Vagina (tissue), 2 donors: Measurements from ENCODE around the gene AKAP3. TPM values are rescaled to one million over a fixed set of nuclear protein-coding genes. Genes with fewer than 3 reads are reported as not detected.

Experiments
- DNase-seq, 2 donors: peaks; one replicate each; pipeline ENCODE4 v3.0.0-alpha.2; 2017; ENCODE audit errors: extremely low spot score in 2 of 2
- H3K27ac ChIP-seq: fragments of 200-600 bp; sonication (generic); one replicate; pipeline ENCODE4 v1.5.1; 2019
- H3K27me3 ChIP-seq: fragments of 200-600 bp; sonication (generic); one replicate; pipeline ENCODE4 v1.5.1; 2019
- H3K36me3 ChIP-seq, 2 donors: fragments of 200-600 bp; sonication (generic); one replicate each; pipeline ENCODE4 v1.5.1; 2017 to 2019
- H3K4me1 ChIP-seq: fragments of 200-600 bp; sonication (generic); one replicate; pipeline ENCODE4 v1.5.1; 2019
- H3K4me3 ChIP-seq, 2 donors: fragments of 200-600 bp; sonication (generic); 1 replicate in 1 of 2; 2 replicates in 1 of 2; pipeline ENCODE4 v1.5.1; 2016 to 2019
- H3K9me3 ChIP-seq: fragments of 200-600 bp; sonication (generic); one replicate; pipeline ENCODE4 v1.5.1; 2019
- POLR2A ChIP-seq, 2 donors: fragments of 450-650 bp; IDR thresholded peaks; one replicate each; pipeline ENCODE4 v1.6.1; 2017; ENCODE audit warnings: antibody characterized with exemption in 2 of 2, mild to moderate bottlenecking in 2 of 2, moderate library complexity in 2 of 2
- POLR2AphosphoS5 ChIP-seq, 2 donors: sonication (generic); formaldehyde crosslinking; IDR thresholded peaks; one replicate each; pipeline ENCODE4 v1.9.0; 2017; ENCODE audit warnings: antibody characterized with exemption in 2 of 2, mild to moderate bottlenecking in 2 of 2, low read depth in 1 of 2; ENCODE audit not compliant: insufficient read depth in 1 of 2
- intact Hi-C: fragments of 100-400 bp; cut with DNase I; formaldehyde crosslinking; loops from one replicate; pipeline ENCODE4 v1.15.1; 2023
- total RNA-seq: library from RNA; depleted of rRNA; stranded (reverse); fragments of >200 nt; gene quantifications from one replicate; pipeline ENCODE4 v1.2.3, GENCODE V29; 2016
- TF ChIP-seq, protein P1 (sequence below), 3 experiments: fragments of 450-650 bp in 2 of 3; fragments of 200-600 bp in 1 of 3; sonication (generic) in 1 of 3; IDR thresholded peaks; one replicate each; pipeline ENCODE4 v1.5.1; 2017 to 2019; ENCODE audit warnings: antibody characterized with exemption in 3 of 3, mild to moderate bottlenecking in 2 of 3, moderate library complexity in 2 of 3

AKAP3 gene
- total RNA-seq, 1 donor from 2014 or later, result not detected

GRCh38 chr12:4584896-4585295 is 64.0 kb downstream of the AKAP3 start:
- Histone ChIP-seq H3K9me3 (no peaks in the 10 kb centered on the region), H3K4me3 (no peak overlapping the region), H3K36me3 (no peaks in the 10 kb centered on the region), H3K27me3 (no peaks in the 10 kb centered on the region), H3K27ac (no peak overlapping the region), H3K4me1 (no peaks in the 10 kb centered on the region)
- intact Hi-C loops, result no loop called here
- no peak for TF ChIP-seq POLR2A (IDR thresholded peaks at IDR 0.05)
- no peak for TF ChIP-seq POLR2AphosphoS5 (IDR thresholded peaks at IDR 0.05; ENCODE audit: insufficient read depth in 1 of 2, low read depth in 1 of 2)
- TF ChIP-seq, protein P1, sequence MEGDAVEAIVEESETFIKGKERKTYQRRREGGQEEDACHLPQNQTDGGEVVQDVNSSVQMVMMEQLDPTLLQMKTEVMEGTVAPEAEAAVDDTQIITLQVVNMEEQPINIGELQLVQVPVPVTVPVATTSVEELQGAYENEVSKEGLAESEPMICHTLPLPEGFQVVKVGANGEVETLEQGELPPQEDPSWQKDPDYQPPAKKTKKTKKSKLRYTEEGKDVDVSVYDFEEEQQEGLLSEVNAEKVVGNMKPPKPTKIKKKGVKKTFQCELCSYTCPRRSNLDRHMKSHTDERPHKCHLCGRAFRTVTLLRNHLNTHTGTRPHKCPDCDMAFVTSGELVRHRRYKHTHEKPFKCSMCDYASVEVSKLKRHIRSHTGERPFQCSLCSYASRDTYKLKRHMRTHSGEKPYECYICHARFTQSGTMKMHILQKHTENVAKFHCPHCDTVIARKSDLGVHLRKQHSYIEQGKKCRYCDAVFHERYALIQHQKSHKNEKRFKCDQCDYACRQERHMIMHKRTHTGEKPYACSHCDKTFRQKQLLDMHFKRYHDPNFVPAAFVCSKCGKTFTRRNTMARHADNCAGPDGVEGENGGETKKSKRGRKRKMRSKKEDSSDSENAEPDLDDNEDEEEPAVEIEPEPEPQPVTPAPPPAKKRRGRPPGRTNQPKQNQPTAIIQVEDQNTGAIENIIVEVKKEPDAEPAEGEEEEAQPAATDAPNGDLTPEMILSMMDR (IDR thresholded peaks at IDR 0.05), result no peak
- DNase-seq, result peak in 1 of 2 donors; percentile 67

GRCh38 chr12:4584281-4584680 is 64.6 kb downstream of the AKAP3 start:
- Histone ChIP-seq H3K27ac (no peak overlapping the region), H3K36me3 (no peaks in the 10 kb centered on the region), H3K27me3 (no peaks in the 10 kb centered on the region), H3K4me3 (no peak overlapping the region), H3K9me3 (no peaks in the 10 kb centered on the region), H3K4me1 (no peaks in the 10 kb centered on the region)
- intact Hi-C loops, result no loop called here
- DNase-seq, result peak in 1 of 2 donors; percentile 58
- no peak for TF ChIP-seq POLR2A (IDR thresholded peaks at IDR 0.05)
- TF ChIP-seq, protein P1 (IDR thresholded peaks at IDR 0.05), result no peak
- TF ChIP-seq POLR2AphosphoS5 (IDR thresholded peaks at IDR 0.05; ENCODE audit: insufficient read depth in 1 of 2, low read depth in 1 of 2), result no peak

- Histone ChIP-seq H3K36me3 (no peaks in the 10 kb centered on the region), H3K27ac (no peak overlapping the region), H3K4me3 (no peak overlapping the region), H3K27me3 (no peaks in the 10 kb centered on the region), H3K4me1 (no peaks in the 10 kb centered on the region), H3K9me3 (no peaks in the 10 kb centered on the region)
- intact Hi-C loops, result no loop called here
- TF ChIP-seq, protein P1 (IDR thresholded peaks at IDR 0.05), result no peak
- TF ChIP-seq POLR2AphosphoS5 (IDR thresholded peaks at IDR 0.05; ENCODE audit: insufficient read depth in 1 of 2, low read depth in 1 of 2), result no peak
- no peak for TF ChIP-seq POLR2A (IDR thresholded peaks at IDR 0.05)
- DNase-seq, result no peak
These were observed 68.6 kb downstream of the AKAP3 start for GRCh38 chr12:4580281-4580688.

- Histone ChIP-seq H3K4me3 (no peak overlapping the region), H3K9me3 (no peaks in the 10 kb centered on the region), H3K27ac (no peak overlapping the region), H3K36me3 (no peaks in the 10 kb centered on the region), H3K27me3 (no peaks in the 10 kb centered on the region), H3K4me1 (no peaks in the 10 kb centered on the region)
- no peak for TF ChIP-seq POLR2AphosphoS5 (IDR thresholded peaks at IDR 0.05; ENCODE audit: insufficient read depth in 1 of 2, low read depth in 1 of 2)
- TF ChIP-seq POLR2A (IDR thresholded peaks at IDR 0.05), result no peak
- TF ChIP-seq, protein P1 (IDR thresholded peaks at IDR 0.05), result no peak
- intact Hi-C loops, result no loop called here
- no peak for DNase-seq
These were observed 69.3 kb downstream of the AKAP3 start for GRCh38 chr12:4579305-4580102.

GRCh38 chr12:4572680-4573079 is 76.2 kb downstream of the AKAP3 start:
- no peak for DNase-seq
- TF ChIP-seq, protein P1 (IDR thresholded peaks at IDR 0.05), result no peak
- no peak for TF ChIP-seq POLR2A (IDR thresholded peaks at IDR 0.05)
- TF ChIP-seq POLR2AphosphoS5 (IDR thresholded peaks at IDR 0.05; ENCODE audit: insufficient read depth in 1 of 2, low read depth in 1 of 2), result no peak
- intact Hi-C loops, result no loop called here
- no peaks in the 10 kb centered on the region for H3K9me3 ChIP-seq
- no peaks in the 10 kb centered on the region for H3K27me3 ChIP-seq
- no peaks in the 10 kb centered on the region for H3K36me3 ChIP-seq
- no peak overlapping the region for H3K27ac ChIP-seq
- no peak overlapping the region for H3K4me3 ChIP-seq
- no peaks in the 10 kb centered on the region for H3K4me1 ChIP-seq
